Central memory CD8-positive, alpha-beta T cell (primary cell): Measurements from ENCODE around the gene MISP3.

Source experiments
- ATAC-seq: fragments of 150-1000 bp; cut with Tn5 transposase; replicated peaks from 2 replicates; pipeline ENCODE4 v1.10.0; 2022; ENCODE audit warnings: mild to moderate bottlenecking, moderate FRiP score, moderate number of reproducible peaks; ENCODE audit not compliant: poor library complexity, severe bottlenecking; ENCODE audit errors: extremely low read depth
- DNase-seq, 2 donors: peaks; one replicate each; pipeline ENCODE4 v3.0.0; 2021; ENCODE audit warnings: low spot score in 2 of 2
- H3K27ac Mint-ChIP-seq: one replicate; pipeline ENCODE4 v1.8.0; 2022; ENCODE audit warnings: low read depth, mild to moderate bottlenecking, moderate library complexity, mixed read lengths
- H3K27me3 Mint-ChIP-seq: one replicate; pipeline ENCODE4 v1.8.0; 2022; ENCODE audit warnings: mixed read lengths
- H3K36me3 Mint-ChIP-seq: one replicate; pipeline ENCODE4 v1.8.0; 2022; ENCODE audit warnings: mild to moderate bottlenecking, moderate library complexity, mixed read lengths; ENCODE audit not compliant: insufficient read depth
- H3K4me1 Mint-ChIP-seq: one replicate; pipeline ENCODE4 v1.8.0; 2022; ENCODE audit warnings: mixed read lengths
- H3K4me3 Mint-ChIP-seq: one replicate; pipeline ENCODE4 v1.8.0; 2022; ENCODE audit warnings: mild to moderate bottlenecking, moderate library complexity, mixed read lengths
- H3K9me3 Mint-ChIP-seq: one replicate; pipeline ENCODE4 v1.8.0; 2022; ENCODE audit warnings: mixed read lengths

The MISP3 gene

GRCh38 chr19:14103310-14103709, 30.7 kb downstream of the MISP3 start:
- H3K9me3 Mint-ChIP-seq = no peaks in the 10 kb centered on the region
- ATAC-seq (no peak), DNase-seq (no peak)
- no peak overlapping the region for H3K4me3 Mint-ChIP-seq
- peaks cover 20% of the 10 kb centered on the region for H3K36me3 Mint-ChIP-seq
- H3K27me3 Mint-ChIP-seq = no peaks in the 10 kb centered on the region
- H3K27ac Mint-ChIP-seq = no peak overlapping the region
- H3K4me1 Mint-ChIP-seq = no peaks in the 10 kb centered on the region

DNA sequence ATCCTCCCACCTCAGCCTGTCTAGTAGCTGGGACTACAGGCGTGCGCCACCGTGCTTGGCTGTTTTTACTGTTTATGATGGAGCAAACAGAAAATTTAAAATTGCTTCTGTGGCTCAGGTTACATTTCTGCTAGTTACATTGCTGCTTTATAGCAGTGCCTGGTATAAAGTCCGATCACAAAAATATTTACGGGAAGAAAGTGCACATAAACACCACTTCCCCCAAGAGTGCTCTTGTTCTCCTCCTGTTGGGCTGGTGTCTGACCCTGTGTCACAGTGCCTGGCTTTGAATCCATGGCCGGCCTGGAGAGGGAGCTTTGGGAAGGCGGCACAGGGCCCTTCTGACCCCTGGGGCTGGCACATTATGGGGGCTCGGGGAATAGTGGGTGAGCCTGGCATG, 33.1 kb downstream of the MISP3 start:
- ATAC-seq (no peak), DNase-seq (no peak)
- Mint-ChIP-seq H3K27me3 (no peaks in the 10 kb centered on the region), H3K27ac (no peak overlapping the region), H3K9me3 (no peaks in the 10 kb centered on the region), H3K36me3 (peaks cover 16% of the 10 kb centered on the region), H3K4me1 (no peaks in the 10 kb centered on the region), H3K4me3 (no peak overlapping the region)

- Mint-ChIP-seq H3K27ac (peak overlapping the region; percentile 67), H3K4me3 (no peak overlapping the region), H3K36me3 (peaks cover 13% of the 10 kb centered on the region), H3K9me3 (no peaks in the 10 kb centered on the region), H3K27me3 (no peaks in the 10 kb centered on the region), H3K4me1 (no peaks in the 10 kb centered on the region)
- ATAC-seq (no peak), DNase-seq (no peak)
Observed at GRCh38 chr19:14106840-14107239, 34.3 kb downstream of the MISP3 start.

- DNase-seq = no peak
- H3K9me3 Mint-ChIP-seq = no peaks in the 10 kb centered on the region
- no peaks in the 10 kb centered on the region for H3K27me3 Mint-ChIP-seq
- no peaks in the 10 kb centered on the region for H3K4me1 Mint-ChIP-seq
- H3K4me3 Mint-ChIP-seq = no peak overlapping the region
- no peak overlapping the region for H3K27ac Mint-ChIP-seq
- no peak for ATAC-seq
- peaks cover 13% of the 10 kb centered on the region for H3K36me3 Mint-ChIP-seq
Observed at GRCh38 chr19:14107581-14108461, 35.2 kb downstream of the MISP3 start.

DNA sequence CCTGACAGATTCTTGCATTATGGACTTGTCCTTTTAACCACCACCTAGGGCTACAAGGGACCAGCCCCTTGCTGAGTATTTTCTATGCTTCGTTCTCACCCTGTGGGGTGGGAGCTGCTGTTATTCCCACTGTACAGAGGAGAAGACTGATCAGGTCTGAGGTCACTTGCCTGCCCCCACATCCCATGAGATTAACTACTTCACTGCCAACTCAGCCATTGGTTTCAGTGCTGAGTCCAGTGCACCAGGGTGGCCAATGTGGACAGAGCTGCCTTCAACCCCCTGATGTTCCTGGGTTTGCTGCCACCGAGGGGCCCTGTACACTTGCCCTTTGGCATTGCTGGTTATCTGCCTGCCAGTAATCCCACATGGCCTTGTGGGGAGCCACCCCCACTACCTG, 38.1 kb downstream of the MISP3 start:
- Mint-ChIP-seq H3K36me3 (peaks cover 4% of the 10 kb centered on the region), H3K4me3 (no peak overlapping the region), H3K9me3 (no peaks in the 10 kb centered on the region), H3K27me3 (no peaks in the 10 kb centered on the region), H3K27ac (peak overlapping the region; percentile 74), H3K4me1 (peaks cover 13% of the 10 kb centered on the region)
- DNase-seq (no peak), ATAC-seq (no peak)

GRCh38 chr19:14111486-14111885, 38.9 kb downstream of the MISP3 start:
- no peak overlapping the region for H3K27ac Mint-ChIP-seq
- no peak for DNase-seq
- no peak for ATAC-seq
- H3K27me3 Mint-ChIP-seq = no peaks in the 10 kb centered on the region
- no peaks in the 10 kb centered on the region for H3K9me3 Mint-ChIP-seq
- H3K4me3 Mint-ChIP-seq = no peak overlapping the region
- peaks cover 4% of the 10 kb centered on the region for H3K36me3 Mint-ChIP-seq
- H3K4me1 Mint-ChIP-seq = peaks cover 21% of the 10 kb centered on the region

DNA sequence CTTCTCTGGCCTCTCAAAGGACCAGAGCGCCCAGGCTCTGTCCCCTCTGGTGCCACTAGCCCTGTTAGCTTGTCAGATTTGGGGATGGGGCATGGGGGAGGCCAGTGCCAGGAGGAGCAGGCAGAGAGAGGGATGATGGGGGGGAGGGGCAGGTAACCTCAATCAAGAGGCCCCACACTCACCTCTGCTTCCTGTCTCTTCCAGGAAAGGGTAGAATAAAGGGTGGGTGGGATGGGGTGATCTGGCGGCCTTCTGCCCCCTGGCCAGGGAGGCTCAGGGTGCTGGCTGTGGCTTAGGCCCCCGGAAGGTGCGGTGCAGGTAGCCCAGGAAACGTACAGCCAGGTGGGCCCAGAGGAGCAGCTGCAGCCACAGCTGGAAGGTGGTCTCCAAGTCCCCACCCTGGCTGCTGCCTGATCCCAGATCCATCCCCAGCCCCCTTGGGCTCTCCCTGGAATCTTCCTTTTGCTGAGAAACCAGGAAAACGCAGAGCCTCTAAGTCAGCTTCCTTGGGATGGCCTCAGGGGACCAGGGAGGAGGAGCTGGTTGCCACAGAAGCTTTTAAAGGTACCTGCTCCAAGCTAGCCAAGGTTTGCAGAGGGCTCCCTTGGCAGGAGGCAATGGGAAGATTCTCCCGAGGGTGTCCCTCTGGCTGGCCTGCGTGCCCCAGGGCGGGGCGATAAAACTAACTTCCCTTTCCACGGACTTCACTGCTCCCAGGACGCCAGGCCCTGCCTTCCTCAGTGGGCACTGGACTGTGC, 39.6 kb downstream of the MISP3 start:
- Mint-ChIP-seq H3K36me3 (peaks cover 4% of the 10 kb centered on the region), H3K27me3 (no peaks in the 10 kb centered on the region), H3K27ac (no peak overlapping the region), H3K4me3 (no peak overlapping the region), H3K4me1 (peaks cover 27% of the 10 kb centered on the region), H3K9me3 (no peaks in the 10 kb centered on the region)
- DNase-seq = no peak
- no peak for ATAC-seq

GRCh38 chr19:14112809-14113385, 40.3 kb downstream of the MISP3 start:
- ATAC-seq (no peak), DNase-seq (no peak)
- peaks cover 5% of the 10 kb centered on the region for H3K36me3 Mint-ChIP-seq
- H3K4me1 Mint-ChIP-seq = peaks cover 27% of the 10 kb centered on the region
- H3K9me3 Mint-ChIP-seq = no peaks in the 10 kb centered on the region
- H3K4me3 Mint-ChIP-seq = no peak overlapping the region
- no peaks in the 10 kb centered on the region for H3K27me3 Mint-ChIP-seq
- H3K27ac Mint-ChIP-seq = no peak overlapping the region

- Mint-ChIP-seq H3K27me3 (no peaks in the 10 kb centered on the region), H3K36me3 (peaks cover 4% of the 10 kb centered on the region), H3K9me3 (no peaks in the 10 kb centered on the region), H3K4me1 (peaks cover 34% of the 10 kb centered on the region), H3K27ac (peak overlapping the region; percentile 74), H3K4me3 (no peak overlapping the region)
- DNase-seq = peak in 1 of 2 donors; percentile 18
- ATAC-seq = no peak
Observed at GRCh38 chr19:14113762-14114414, 41.3 kb downstream of the MISP3 start.

DNA sequence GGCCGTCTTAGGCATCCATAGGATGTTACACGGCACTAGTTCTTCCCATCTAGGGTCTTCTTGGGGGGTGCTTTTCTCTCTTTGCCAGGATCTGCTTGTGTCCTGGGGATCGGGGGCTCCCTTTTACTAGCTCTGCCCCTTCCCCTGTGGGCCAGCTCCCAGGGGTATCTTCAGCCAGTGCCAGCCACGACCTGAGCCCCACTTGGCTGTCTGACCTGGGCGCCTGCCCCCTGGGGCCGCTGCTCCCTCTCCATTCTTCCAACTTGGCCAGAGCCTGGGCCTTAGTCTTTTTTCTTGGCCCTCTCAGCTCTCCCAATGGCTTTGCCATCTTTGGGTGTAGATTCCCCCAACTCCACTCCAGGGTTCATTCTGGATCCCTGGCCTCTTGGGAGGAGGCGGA, 41.9 kb downstream of the MISP3 start:
- Mint-ChIP-seq H3K4me1 (peaks cover 38% of the 10 kb centered on the region), H3K4me3 (no peak overlapping the region), H3K27me3 (no peaks in the 10 kb centered on the region), H3K9me3 (no peaks in the 10 kb centered on the region), H3K36me3 (peaks cover 5% of the 10 kb centered on the region), H3K27ac (no peak overlapping the region)
- DNase-seq (no peak), ATAC-seq (no peak)

DNA sequence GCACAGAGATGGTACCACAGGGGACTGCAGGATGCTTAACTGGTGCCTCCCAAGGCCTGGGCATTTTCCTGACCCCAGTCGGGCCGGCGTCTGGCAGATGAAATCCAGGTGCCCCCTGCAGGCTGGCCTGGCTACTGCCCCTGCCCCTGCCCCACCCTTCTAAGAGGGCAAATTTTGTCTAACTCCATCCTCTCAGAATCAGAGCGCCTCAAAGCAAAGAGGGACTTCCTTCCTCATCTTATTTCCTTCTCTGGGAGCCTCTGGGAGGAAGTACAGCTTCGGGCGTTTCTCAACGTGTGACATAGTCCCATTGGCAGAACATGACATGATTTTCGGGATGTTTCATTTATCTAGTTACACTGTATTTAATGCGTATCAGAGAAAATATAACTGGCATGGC, 42.3 kb downstream of the MISP3 start:
- H3K27me3 Mint-ChIP-seq = no peaks in the 10 kb centered on the region
- no peak overlapping the region for H3K27ac Mint-ChIP-seq
- no peaks in the 10 kb centered on the region for H3K9me3 Mint-ChIP-seq
- H3K4me3 Mint-ChIP-seq = no peak overlapping the region
- no peak for ATAC-seq
- peaks cover 38% of the 10 kb centered on the region for H3K4me1 Mint-ChIP-seq
- DNase-seq = peak in 1 of 2 donors; percentile 25
- peaks cover 5% of the 10 kb centered on the region for H3K36me3 Mint-ChIP-seq

- Mint-ChIP-seq H3K27me3 (no peaks in the 10 kb centered on the region), H3K27ac (no peak overlapping the region), H3K4me1 (peaks cover 38% of the 10 kb centered on the region), H3K9me3 (no peaks in the 10 kb centered on the region), H3K36me3 (peaks cover 5% of the 10 kb centered on the region), H3K4me3 (peak overlapping the region; percentile 90)
- ATAC-seq (no peak), DNase-seq (no peak)
Observed at GRCh38 chr19:14115756-14116155, 43.2 kb downstream of the MISP3 start.
